ENCODE data around the gene TMEM238. TPM values are rescaled to one million over a fixed set of nuclear protein-coding genes. Genes with fewer than 3 reads are reported as not detected.

TMEM238 gene
- total and polyA plus RNA-seq, 2 donors from 2014 or later, result 8.1 to 24.3 TPM

GRCh38 chr19:55400281-55401087, 16.4 kb upstream of the TMEM238 start:
- Histone ChIP-seq H3K36me3 (ENCODE audit: control insufficient read depth in 2 of 3, insufficient read depth in 3 of 3, low read length in 3 of 3) (peaks cover 0 to 16% (median 11%) of the 10 kb centered on the region in 3 donors), H3K9ac (ENCODE audit: low read length in 3 of 3) (no peak overlapping the region), H3K4me3 (ENCODE audit: low read length in 3 of 3) (no peak overlapping the region), H3K4me1 (ENCODE audit: control insufficient read depth in 2 of 3, insufficient read depth in 2 of 3, low read depth in 1 of 3, low read length in 3 of 3) (no peaks in the 10 kb centered on the region), H3K9me3 (ENCODE audit: control insufficient read depth in 2 of 3, insufficient read depth in 1 of 3, low read length in 3 of 3) (no peaks in the 10 kb centered on the region), H3K27ac (ENCODE audit: low read depth in 2 of 2, low read length in 2 of 2) (no peak overlapping the region), H3K27me3 (ENCODE audit: control insufficient read depth, insufficient read depth, low read length) (no peaks in the 10 kb centered on the region)
- intact Hi-C loops (cut with DNase I), result no loop called here
- no peak for FAIRE-seq
- DNase-seq, result no peak
- TF ChIP-seq CTCF (IDR thresholded peaks at IDR 0.05; ENCODE audit: borderline replicate concordance, extremely low read depth, insufficient read depth), result no peak

GRCh38 chr19:55398200-55398925, 14.3 kb upstream of the TMEM238 start:
- Histone ChIP-seq H3K4me1 (ENCODE audit: control insufficient read depth in 2 of 3, insufficient read depth in 2 of 3, low read depth in 1 of 3, low read length in 3 of 3) (no peaks in the 10 kb centered on the region), H3K4me3 (ENCODE audit: low read length in 3 of 3) (no peak overlapping the region), H3K36me3 (ENCODE audit: control insufficient read depth in 2 of 3, insufficient read depth in 3 of 3, low read length in 3 of 3) (peaks cover 0 to 14% (median 10%) of the 10 kb centered on the region in 3 donors), H3K27me3 (ENCODE audit: control insufficient read depth, insufficient read depth, low read length) (no peaks in the 10 kb centered on the region), H3K9ac (ENCODE audit: low read length in 3 of 3) (no peak overlapping the region), H3K9me3 (ENCODE audit: control insufficient read depth in 2 of 3, insufficient read depth in 1 of 3, low read length in 3 of 3) (no peaks in the 10 kb centered on the region), H3K27ac (ENCODE audit: low read depth in 2 of 2, low read length in 2 of 2) (no peak overlapping the region)
- DNase-seq (no peak), FAIRE-seq (no peak)
- TF ChIP-seq CTCF (IDR thresholded peaks at IDR 0.05; ENCODE audit: borderline replicate concordance, extremely low read depth, insufficient read depth), result no peak
- intact Hi-C loops (cut with DNase I), result no loop called here

GRCh38 chr19:55392820-55393761, 9.0 kb upstream of the TMEM238 start:
- no peak for TF ChIP-seq CTCF (IDR thresholded peaks at IDR 0.05; ENCODE audit: borderline replicate concordance, extremely low read depth, insufficient read depth)
- Histone ChIP-seq H3K4me1 (ENCODE audit: control insufficient read depth in 2 of 3, insufficient read depth in 2 of 3, low read depth in 1 of 3, low read length in 3 of 3) (peaks cover 0 to 17% (median 5%) of the 10 kb centered on the region in 3 donors), H3K9ac (ENCODE audit: low read length in 3 of 3) (no peak overlapping the region), H3K4me3 (ENCODE audit: low read length in 3 of 3) (no peak overlapping the region), H3K9me3 (ENCODE audit: control insufficient read depth in 2 of 3, insufficient read depth in 1 of 3, low read length in 3 of 3) (no peaks in the 10 kb centered on the region), H3K27ac (ENCODE audit: low read depth in 2 of 2, low read length in 2 of 2) (no peak overlapping the region), H3K36me3 (ENCODE audit: control insufficient read depth in 2 of 3, insufficient read depth in 3 of 3, low read length in 3 of 3) (peaks cover 2 to 15% (median 7%) of the 10 kb centered on the region in 3 donors), H3K27me3 (ENCODE audit: control insufficient read depth, insufficient read depth, low read length) (no peaks in the 10 kb centered on the region)
- intact Hi-C loops (cut with DNase I), result no loop called here
- peak in 1 of 5 donors; percentile 51 for DNase-seq
- no peak for FAIRE-seq

All from kidney (tissue), 14 donors.